Transverse colon (tissue), 3 donors: Measurements from ENCODE around the gene RDX.

ENCODE experiments used
- EP300 ChIP-seq: sonication (generic); formaldehyde crosslinking; IDR thresholded peaks from one replicate; pipeline ENCODE4 v1.6.1; 2017; ENCODE audit warnings: antibody characterized with exemption, low read depth
- POLR2A ChIP-seq: fragments of 450-650 bp; IDR thresholded peaks from one replicate; pipeline ENCODE4 v1.6.1; 2016; ENCODE audit warnings: antibody characterized with exemption, mild to moderate bottlenecking, moderate library complexity
- TF ChIP-seq, protein P1 (sequence below), 5 experiments: fragments of 200-600 bp in 3 of 5; fragments of 450-650 bp in 2 of 5; sonication (generic) in 3 of 5; IDR thresholded peaks; 1 replicate in 2 of 5; 2 replicates in 3 of 5; pipeline ENCODE4 v1.5.1; 2016 to 2017; ENCODE audit warnings: antibody characterized with exemption in 5 of 5, inconsistent platforms in 3 of 5, mild to moderate bottlenecking in 2 of 5, moderate library complexity in 1 of 5

DNA sequence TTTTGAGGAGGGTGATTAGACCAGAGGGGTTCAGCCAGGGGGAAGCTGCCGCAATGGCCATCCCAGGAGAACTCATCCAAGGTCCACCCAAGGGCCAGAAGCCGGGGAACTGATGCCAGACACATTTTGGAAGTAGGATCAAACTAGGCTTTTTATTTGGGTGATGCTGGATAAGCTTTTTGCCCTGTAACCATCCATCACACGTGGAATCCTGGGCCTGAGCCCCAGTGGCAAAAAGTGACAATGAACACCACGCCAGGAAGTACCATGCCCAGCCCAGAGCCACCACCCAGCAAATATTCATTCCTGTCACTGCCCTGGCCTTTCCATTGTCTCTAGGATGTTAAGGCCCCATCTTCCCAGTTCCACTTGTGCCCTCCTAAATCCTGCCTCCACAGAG is 117.3 kb downstream of the RDX start:
- TF ChIP-seq, protein P1, sequence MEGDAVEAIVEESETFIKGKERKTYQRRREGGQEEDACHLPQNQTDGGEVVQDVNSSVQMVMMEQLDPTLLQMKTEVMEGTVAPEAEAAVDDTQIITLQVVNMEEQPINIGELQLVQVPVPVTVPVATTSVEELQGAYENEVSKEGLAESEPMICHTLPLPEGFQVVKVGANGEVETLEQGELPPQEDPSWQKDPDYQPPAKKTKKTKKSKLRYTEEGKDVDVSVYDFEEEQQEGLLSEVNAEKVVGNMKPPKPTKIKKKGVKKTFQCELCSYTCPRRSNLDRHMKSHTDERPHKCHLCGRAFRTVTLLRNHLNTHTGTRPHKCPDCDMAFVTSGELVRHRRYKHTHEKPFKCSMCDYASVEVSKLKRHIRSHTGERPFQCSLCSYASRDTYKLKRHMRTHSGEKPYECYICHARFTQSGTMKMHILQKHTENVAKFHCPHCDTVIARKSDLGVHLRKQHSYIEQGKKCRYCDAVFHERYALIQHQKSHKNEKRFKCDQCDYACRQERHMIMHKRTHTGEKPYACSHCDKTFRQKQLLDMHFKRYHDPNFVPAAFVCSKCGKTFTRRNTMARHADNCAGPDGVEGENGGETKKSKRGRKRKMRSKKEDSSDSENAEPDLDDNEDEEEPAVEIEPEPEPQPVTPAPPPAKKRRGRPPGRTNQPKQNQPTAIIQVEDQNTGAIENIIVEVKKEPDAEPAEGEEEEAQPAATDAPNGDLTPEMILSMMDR (IDR thresholded peaks at IDR 0.05), result no peak
- TF ChIP-seq EP300 (no peak), POLR2A (no peak)
